Measurements from ENCODE around the gene CCND1. TPM values are rescaled to one million over a fixed set of nuclear protein-coding genes. Genes with fewer than 3 reads are reported as not detected.
"Not testable (repeated sequence)": the region's sequence is repeated elsewhere in the genome, so short reads cannot be mapped to it uniquely, and the experiment has no call there.

Gene CCND1
- total RNA-seq, 2 donors from 2014 or later: 150 to 169 TPM

DNA sequence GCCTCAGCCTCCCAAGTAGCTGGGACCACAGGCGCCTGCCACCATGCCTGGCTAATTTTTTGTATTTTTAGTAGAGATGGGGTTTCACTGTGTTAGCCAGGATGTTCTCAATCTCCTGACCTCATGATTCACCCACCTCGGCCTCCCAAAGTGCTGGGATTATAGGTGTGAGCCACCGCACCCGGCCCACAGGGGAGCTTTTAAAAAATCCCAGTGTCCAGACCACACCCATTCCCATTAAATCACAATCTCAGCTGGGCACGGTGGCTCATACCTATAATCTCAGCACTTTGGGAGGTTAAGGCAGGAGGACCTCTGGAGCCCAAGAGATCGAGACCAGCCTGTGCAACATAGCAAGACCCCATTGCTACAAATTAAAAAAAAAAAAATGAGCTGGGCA is 55.0 kb downstream of the CCND1 start:
- not testable (repeated sequence) for ATAC-seq, DNase-seq
- intact Hi-C loops (cut with DNase I): loop anchor here in 1 of 2 donors (10.0 kb wide), 1 partner anchor 119 kb away; the partner anchor contains the start of gene FGF3

DNA sequence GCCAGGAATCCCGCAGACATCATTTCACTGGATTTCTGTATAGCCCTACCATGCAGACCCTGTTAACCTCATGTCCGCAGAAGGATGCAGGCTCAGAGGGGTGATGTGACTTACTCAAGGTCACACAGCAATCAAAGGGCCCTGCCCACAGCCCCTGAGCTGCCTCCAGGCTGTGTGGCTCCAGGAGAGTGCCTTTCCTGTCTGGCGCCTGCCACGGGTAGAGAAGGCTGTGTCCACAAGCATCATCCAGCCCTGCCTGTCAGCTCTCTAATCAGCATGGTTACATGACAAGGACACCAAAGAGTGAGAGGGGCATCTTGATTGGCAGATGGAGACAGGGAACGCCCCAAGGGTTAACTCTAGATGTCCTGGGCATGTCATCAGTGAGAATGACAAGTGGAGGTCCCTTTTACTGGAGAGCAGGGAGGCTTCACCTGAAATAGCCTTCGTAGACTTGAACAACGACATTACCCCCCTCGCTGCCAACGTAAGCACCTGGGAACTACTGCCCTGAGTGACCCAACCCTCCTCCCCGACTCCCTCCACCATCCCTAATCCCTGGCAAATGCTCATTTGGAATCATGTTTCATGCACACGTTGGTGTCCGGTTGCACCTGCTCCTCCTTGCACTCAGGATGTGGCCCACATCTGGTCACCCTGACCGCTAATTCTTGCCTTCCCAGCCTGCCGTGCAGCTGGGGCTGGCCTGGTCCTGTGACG is 56.0 kb downstream of the CCND1 start:
- ATAC-seq: no peak
- intact Hi-C loops (cut with DNase I): loop anchor here in 1 of 2 donors (10.0 kb wide), 1 partner anchor 118 kb away; the partner anchor contains the start of gene FGF3
- DNase-seq: no peak

DNA sequence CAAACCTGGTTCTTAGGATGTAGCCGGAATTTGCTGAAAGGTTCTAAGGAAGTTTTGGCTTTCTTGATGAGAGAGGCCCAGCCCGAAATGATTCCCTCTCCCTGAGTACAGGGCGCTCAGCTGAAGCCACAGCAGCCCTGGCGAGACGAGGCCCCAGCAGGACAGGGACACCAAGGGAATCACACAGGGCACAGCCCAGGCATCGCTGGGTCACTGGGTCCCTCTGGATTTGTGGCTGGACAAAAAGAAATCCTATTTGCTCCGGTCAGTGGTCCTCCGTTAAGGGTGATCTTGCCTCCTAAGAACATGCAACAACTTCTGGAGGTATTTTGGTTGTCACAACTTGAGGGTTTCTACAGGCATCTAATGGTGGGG is 56.5 kb downstream of the CCND1 start:
- intact Hi-C loops (cut with DNase I): loop anchor here in 1 of 2 donors (10.0 kb wide), 1 partner anchor 117 kb away; the partner anchor contains the start of gene FGF3
- no peak for ATAC-seq
- no peak for DNase-seq

DNA sequence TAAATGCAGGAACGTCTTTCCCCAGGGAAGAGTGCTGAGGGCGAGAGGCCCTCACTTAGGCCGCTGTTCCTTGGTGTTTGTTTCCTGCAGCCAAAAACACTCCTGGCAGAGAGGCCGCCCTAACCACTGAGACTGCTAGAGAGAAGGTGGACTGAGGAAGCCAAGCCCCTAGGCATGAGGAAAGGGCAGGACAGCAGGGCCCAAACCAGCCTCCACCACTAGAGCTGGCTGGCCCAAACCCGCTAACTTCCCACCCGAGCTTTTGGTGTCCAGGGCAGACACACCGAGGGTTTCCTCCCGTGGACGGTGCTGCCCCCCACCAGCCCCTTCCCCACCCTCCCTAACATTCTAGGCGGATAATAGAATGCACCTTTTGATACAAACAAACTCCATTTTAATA is 56.9 kb downstream of the CCND1 start:
- DNase-seq: no peak
- intact Hi-C loops (cut with DNase I): loop anchor here in 1 of 2 donors (10.0 kb wide), 1 partner anchor 117 kb away; the partner anchor contains the start of gene FGF3
- ATAC-seq: no peak

DNA sequence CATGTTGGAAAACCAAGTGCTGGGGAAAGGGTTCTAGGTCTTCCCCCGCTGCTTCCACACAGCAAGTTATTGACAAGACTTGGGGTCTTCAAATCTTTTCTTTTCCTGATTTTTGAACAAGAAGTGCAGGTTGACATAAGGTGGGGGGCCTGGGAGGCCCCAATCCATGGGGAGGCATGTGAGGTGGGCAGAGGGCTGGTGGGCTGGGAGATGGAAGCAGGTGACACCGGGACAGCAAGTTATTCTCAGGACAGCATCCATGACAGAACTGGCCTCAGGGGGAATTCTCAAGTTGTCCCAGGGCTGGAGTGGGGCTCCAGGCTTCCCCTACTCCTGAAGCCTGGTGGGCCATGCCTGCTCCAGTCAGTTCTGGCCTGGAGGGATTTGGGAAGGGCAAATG is 57.4 kb downstream of the CCND1 start:
- intact Hi-C loops (cut with DNase I): loop anchor here in 1 of 2 donors (10.0 kb wide), 1 partner anchor 116 kb away; the partner anchor contains the start of gene FGF3
- ATAC-seq (no peak), DNase-seq (no peak)

DNA sequence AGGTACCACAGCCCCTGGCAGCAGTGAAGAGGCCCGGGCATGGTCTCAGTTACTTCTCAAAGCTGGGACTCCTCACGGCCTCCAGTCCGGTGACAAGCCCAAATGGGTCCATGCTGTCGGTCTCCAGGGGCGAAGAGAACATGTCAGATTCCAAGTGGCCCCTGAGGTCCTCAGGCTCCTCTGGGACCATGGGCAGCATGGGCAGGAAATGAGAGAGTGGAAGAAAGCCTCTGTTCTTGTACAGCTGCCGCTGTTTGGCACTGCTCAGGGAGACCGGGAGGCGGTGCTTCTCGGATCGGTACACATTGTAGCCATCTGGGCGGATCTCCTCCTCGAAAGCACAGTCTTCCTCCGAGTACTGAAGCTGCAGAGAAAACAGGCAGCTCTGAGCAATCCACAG is 58.3 kb downstream of the CCND1 start:
- DNase-seq: no peak
- peak in 1 of 2 donors; percentile 38 for ATAC-seq
- intact Hi-C loops (cut with DNase I): loop anchor here in 1 of 2 donors (10.0 kb wide), 1 partner anchor 116 kb away; the partner anchor contains the start of gene FGF3

DNA sequence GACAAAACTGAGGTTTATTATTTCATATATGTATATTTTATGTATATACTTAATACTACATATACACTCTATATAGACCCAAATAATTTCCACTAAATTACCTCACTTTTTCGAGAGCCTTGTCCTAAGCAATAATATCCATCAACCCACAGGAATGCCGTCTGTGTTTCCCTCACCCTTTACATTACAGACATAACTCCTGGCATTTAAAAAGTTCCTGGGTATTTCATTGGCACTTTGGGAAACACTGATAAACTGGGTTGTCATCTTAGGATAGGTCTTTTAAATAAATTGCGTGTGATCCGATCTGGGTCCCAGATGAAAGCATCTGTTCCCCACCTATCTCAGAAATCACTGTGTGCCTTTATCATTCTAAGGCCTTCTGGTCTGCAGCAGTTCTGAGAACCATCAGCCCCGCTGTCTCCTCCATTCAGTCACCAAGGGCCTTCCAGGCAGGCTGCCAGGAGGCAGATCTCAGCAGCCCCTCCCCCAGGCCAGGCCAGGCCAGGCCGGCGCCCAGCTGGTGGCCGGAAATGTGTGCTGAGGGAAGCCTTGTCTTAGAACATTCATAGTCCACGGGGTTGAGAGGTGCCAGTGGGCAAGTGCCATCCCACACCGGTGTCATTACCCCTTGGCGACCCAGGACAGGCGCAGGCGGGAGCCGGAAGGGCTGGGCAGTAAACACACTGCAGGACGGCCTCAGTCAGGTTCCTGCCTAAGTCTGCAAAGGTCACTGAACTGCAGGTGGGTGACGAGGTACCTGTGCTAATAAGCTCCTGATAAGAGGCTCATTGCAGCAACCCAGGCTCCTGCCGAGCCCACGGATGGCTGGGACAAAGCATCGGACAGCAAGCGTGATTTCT is 59.6 kb downstream of the CCND1 start:
- peak; percentile 87 to 91 for ATAC-seq
- intact Hi-C loops (cut with DNase I): no loop called here
- DNase-seq: peak; percentile 75

DNA sequence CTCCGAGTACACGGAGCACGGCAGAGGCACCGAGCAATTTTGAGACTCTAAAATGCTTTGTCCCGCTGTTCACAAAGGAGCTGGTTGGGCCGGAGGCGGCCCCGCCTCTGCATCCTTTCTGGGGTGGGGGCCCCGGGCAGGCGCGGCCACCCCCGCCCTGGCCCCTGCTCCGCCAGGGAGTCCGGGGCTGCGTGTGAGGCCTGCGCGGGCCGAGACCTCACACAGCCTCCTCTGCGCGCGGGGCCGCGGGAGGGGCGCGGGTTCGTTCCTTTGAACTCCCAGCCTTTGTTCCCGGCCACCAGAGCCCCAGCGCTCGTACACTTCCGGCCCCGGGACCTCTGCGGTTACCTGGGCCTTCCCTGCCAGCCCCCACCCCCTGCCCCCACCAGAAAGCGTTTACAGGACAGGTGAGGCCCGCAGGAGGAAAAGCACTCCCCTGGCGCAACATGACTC is 61.3 kb downstream of the CCND1 start:
- no peak for ATAC-seq
- DNase-seq: no peak
- intact Hi-C loops (cut with DNase I): no loop called here

DNA sequence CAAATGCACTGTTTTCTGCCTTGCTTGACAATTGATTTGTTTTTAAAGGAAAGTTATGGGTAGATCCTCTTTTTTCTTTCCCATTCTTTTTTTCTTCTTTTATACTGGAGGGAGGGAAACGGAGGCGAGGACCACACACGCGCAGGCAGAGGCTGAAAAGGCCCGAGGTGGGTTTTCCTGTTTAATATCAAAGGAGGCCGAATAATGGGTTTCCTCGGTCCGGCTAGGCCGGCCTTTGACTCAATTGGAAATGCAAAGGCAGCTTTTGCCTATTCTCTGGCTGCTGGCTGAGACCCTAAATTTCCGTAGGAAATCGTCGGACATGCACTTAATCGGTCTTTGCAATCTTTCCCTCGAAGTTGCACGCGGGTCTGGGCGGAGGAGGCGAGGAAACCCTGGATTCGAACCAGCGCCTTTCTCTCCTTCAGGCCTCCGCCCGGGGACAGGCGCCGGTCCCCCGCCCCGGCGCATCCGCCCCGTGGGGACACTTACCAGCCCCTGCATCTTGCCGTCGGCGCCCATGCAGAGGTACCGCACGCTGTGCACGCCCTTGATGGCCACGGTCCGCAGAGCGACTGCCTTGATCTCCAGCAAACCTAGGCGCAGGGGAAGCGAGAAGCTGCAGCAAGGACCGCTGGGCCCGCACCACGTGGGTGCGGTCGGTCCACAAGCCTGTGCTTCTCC is 62.0 kb downstream of the CCND1 start:
- intact Hi-C loops (cut with DNase I): no loop called here
- DNase-seq: no peak
- no peak for ATAC-seq

DNA sequence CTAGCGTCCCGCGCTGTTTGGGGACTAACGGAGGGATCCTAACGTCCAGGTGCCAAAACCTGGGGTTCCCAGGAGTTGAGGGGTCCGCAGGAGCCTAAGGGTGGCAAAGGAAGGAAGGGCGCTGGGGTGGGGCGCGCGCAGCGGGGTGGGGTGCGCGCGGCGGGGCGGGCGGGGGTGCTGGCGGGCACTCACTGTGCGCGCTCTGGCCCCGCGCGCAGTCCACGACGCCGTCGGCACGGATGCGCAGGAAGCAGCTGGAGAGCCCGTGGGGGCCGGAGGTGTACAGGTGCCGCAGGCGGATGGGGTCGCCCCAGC is 62.5 kb downstream of the CCND1 start:
- ATAC-seq (no peak), DNase-seq (no peak)
- intact Hi-C loops (cut with DNase I): no loop called here

Other genes with a start within 250 kb of the CCND1 start
- under 1 TPM in 1 of 2 donors, not detected in 1; 0.06 TPM for gene LINC01488, start 159.5 kb upstream of the CCND1 start, total RNA-seq
- 10 to 100 TPM; 10.5 to 12.1 TPM for gene LTO1, start 34.2 kb downstream of the CCND1 start, total RNA-seq
- not detected for gene FGF19, start 62.9 kb downstream of the CCND1 start, total RNA-seq
- not detected for gene FGF4, start 134.2 kb downstream of the CCND1 start, total RNA-seq
- gene FGF3, start 178.3 kb downstream of the CCND1 start, total RNA-seq: not detected

Measured in left cardiac atrium (tissue), 4 donors.